A673 (cell line): Measurements from ENCODE around the gene CRHR1. TPM values are rescaled to one million over a fixed set of nuclear protein-coding genes. Genes with fewer than 3 reads are reported as not detected.

Experiments used
- BruUV-seq: library from RNA; stranded (reverse); fragments of 400-500 nt; replicated peaks from 2 replicates; lab custom pipeline; 2021; lab: Mats Ljungman, UMichigan
- CTCF ChIA-PET: fragments of 300-600 bp; sonication (Branson Sonifier 250); formaldehyde crosslinking; loops from one replicate; lab custom pipeline; 2022; ENCODE audit warnings: antibody characterized with exemption; lab: Charles Lee
- POLR2A ChIA-PET: fragments of 300-600 bp; sonication (Branson Sonifier 250); formaldehyde crosslinking; loops from one replicate; lab custom pipeline; 2022; ENCODE audit warnings: antibody characterized with exemption; ENCODE audit not compliant: low non-redundant PET; lab: Charles Lee
- DNase-seq: peaks from one replicate; pipeline ENCODE4 v3.0.0-alpha.2; 2015; ENCODE audit warnings: low spot score
- H3K27ac ChIP-seq: fragments of 200-600 bp; sonication (generic); 2 replicates; pipeline ENCODE4 v1.5.1; 2016; ENCODE audit warnings: mixed run types, low read depth, mild to moderate bottlenecking, mixed read lengths, antibody characterized with exemption, low read length; ENCODE audit not compliant: poor library complexity, severe bottlenecking
- H3K27me3 ChIP-seq: fragments of 200-600 bp; sonication (generic); replicated peaks from 2 replicates; pipeline ENCODE4 v1.6.1; 2017; ENCODE audit warnings: mixed run types, low read depth, mild to moderate bottlenecking, mixed read lengths, antibody characterized with exemption, low read length; ENCODE audit not compliant: insufficient read depth, poor library complexity
- H3K36me3 ChIP-seq: fragments of 200-600 bp; sonication (generic); 2 replicates; pipeline ENCODE4 v1.6.1; 2016; ENCODE audit warnings: mixed run types, mild to moderate bottlenecking, mixed read lengths, antibody characterized with exemption, low read length; ENCODE audit not compliant: insufficient read depth, poor library complexity, severe bottlenecking
- H3K4me1 ChIP-seq: fragments of 200-600 bp; sonication (generic); 2 replicates; pipeline ENCODE4 v1.6.1; 2017; ENCODE audit warnings: mixed run types, mild to moderate bottlenecking, mixed read lengths, antibody characterized with exemption, low read length; ENCODE audit not compliant: insufficient read depth, poor library complexity, severe bottlenecking
- H3K4me3 ChIP-seq: fragments of 200-600 bp; sonication (generic); 2 replicates; pipeline ENCODE4 v1.5.1; 2016; ENCODE audit warnings: low read depth, mixed run types, mild to moderate bottlenecking, mixed read lengths, low read length; ENCODE audit not compliant: poor library complexity, severe bottlenecking
- H3K9me3 ChIP-seq: fragments of 200-600 bp; sonication (generic); 2 replicates; pipeline ENCODE4 v1.6.1; 2016; ENCODE audit warnings: mixed run types, low read depth, mild to moderate bottlenecking, mixed read lengths, antibody characterized with exemption, low read length; ENCODE audit not compliant: poor library complexity, severe bottlenecking
- EZH2 ChIP-seq: fragments of 200-600 bp; sonication (generic); IDR thresholded peaks from 2 replicates; pipeline ENCODE4 v1.6.1; 2017; ENCODE audit warnings: borderline replicate concordance, low read depth, mild to moderate bottlenecking, mixed read lengths, antibody characterized with exemption, low read length; ENCODE audit not compliant: poor library complexity, severe bottlenecking
- intact Hi-C: fragments of 100-400 bp; cut with micrococcal nuclease; formaldehyde crosslinking; loops from one replicate; pipeline ENCODE4 v1.10.0; 2022; ENCODE audit not compliant: unreplicated experiment
- total RNA-seq: library from RNA; stranded (reverse); gene quantifications from 2 replicates; pipeline ENCODE4 v1.2.3, GENCODE V29; 2021
- TF ChIP-seq, protein P1 (sequence below): fragments of 300-800, 200-600 bp; sonication (generic); conservative IDR thresholded peaks from 2 replicates; pipeline ENCODE4 v1.5.1; 2017; ENCODE audit warnings: low read depth, mild to moderate bottlenecking, antibody characterized with exemption, low read length, moderate library complexity, mixed read lengths

CRHR1 gene
- total RNA-seq, 1 experiment from 2014 or later, result not detected

DNA sequence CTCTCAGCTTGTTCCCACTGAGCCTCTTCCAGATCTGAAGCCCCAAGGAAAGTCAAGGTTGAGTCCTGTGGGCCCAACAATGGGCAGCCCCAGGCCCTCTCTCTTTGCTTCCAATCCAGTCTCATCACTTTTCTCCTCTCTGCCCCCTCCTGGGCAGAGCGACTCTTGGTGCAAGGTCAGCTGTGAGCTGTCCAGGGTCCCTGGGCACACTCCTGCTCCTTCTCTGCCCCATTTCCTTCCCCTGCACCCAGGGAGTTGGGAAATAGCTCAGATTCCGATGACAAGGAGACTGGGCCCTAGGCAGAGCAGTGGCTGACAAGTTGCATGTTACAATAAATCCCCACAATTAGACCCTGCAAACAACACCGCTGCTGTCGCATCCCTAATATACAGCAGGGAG, 16.1 kb upstream of the CRHR1 start:
- no peak for TF ChIP-seq EZH2
- TF ChIP-seq, protein P1, sequence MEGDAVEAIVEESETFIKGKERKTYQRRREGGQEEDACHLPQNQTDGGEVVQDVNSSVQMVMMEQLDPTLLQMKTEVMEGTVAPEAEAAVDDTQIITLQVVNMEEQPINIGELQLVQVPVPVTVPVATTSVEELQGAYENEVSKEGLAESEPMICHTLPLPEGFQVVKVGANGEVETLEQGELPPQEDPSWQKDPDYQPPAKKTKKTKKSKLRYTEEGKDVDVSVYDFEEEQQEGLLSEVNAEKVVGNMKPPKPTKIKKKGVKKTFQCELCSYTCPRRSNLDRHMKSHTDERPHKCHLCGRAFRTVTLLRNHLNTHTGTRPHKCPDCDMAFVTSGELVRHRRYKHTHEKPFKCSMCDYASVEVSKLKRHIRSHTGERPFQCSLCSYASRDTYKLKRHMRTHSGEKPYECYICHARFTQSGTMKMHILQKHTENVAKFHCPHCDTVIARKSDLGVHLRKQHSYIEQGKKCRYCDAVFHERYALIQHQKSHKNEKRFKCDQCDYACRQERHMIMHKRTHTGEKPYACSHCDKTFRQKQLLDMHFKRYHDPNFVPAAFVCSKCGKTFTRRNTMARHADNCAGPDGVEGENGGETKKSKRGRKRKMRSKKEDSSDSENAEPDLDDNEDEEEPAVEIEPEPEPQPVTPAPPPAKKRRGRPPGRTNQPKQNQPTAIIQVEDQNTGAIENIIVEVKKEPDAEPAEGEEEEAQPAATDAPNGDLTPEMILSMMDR, result no peak
- Histone ChIP-seq H3K4me1 (no peaks in the 10 kb centered on the region), H3K4me3 (no peak overlapping the region), H3K27ac (no peak overlapping the region), H3K9me3 (no peaks in the 10 kb centered on the region), H3K36me3 (no peaks in the 10 kb centered on the region), H3K27me3 (peaks cover 8% of the 10 kb centered on the region)
- intact Hi-C loops, result no loop called here
- ChIA-PET POLR2A (no interaction called here), CTCF (no interaction called here)
- BruUV-seq, result no TSS peak
- no peak for DNase-seq

GRCh38 chr17:45770632-45771270, 13.4 kb upstream of the CRHR1 start:
- no TSS peak for BruUV-seq
- H3K4me3 ChIP-seq, result no peak overlapping the region
- ChIA-PET POLR2A (no interaction called here), CTCF (no interaction called here)
- no peaks in the 10 kb centered on the region for H3K9me3 ChIP-seq
- no peak overlapping the region for H3K27ac ChIP-seq
- DNase-seq, result no peak
- H3K4me1 ChIP-seq, result no peaks in the 10 kb centered on the region
- TF ChIP-seq, protein P1, result no peak
- no peak for TF ChIP-seq EZH2
- intact Hi-C loops, result no loop called here
- no peaks in the 10 kb centered on the region for H3K36me3 ChIP-seq
- H3K27me3 ChIP-seq, result peaks cover 8% of the 10 kb centered on the region

- TF ChIP-seq, protein P1, result no peak
- TF ChIP-seq EZH2, result no peak
- no peak overlapping the region for H3K4me3 ChIP-seq
- no peak overlapping the region for H3K27ac ChIP-seq
- H3K4me1 ChIP-seq, result no peaks in the 10 kb centered on the region
- intact Hi-C loops, result no loop called here
- H3K27me3 ChIP-seq, result peaks cover 12% of the 10 kb centered on the region
- H3K9me3 ChIP-seq, result no peaks in the 10 kb centered on the region
- POLR2A ChIA-PET, result no interaction called here
- CTCF ChIA-PET, result no interaction called here
- H3K36me3 ChIP-seq, result no peaks in the 10 kb centered on the region
- no peak for DNase-seq
- no TSS peak for BruUV-seq
Measured at GRCh38 chr17:45771271-45771959, 12.7 kb upstream of the CRHR1 start.
